Stimulated activated CD4-positive, alpha-beta T cell treated with anti-CD3 and anti-CD28 coated beads, Interleukin-1b, Interleukin-23, amount 100 ng/mL, for 24 hours (primary cell): ENCODE measurements around the gene ULBP2.
A peak's percentile ranks its signal among the peaks of the same experiment; 100 is the strongest.
"Not testable (repeated sequence)": the region's sequence is repeated elsewhere in the genome, so short reads cannot be mapped to it uniquely, and the experiment has no call there.

Experiments
- DNase-seq, 4 experiments: peaks; one replicate each; pipeline ENCODE4 v3.0.0-alpha.2; 2020; ENCODE audit warnings: low read depth in 4 of 4, low spot score in 1 of 4

ULBP2 gene

GRCh38 chr6:149948616-149949015, 6.8 kb downstream of the ULBP2 start:
- DNase-seq: no peak

- DNase-seq: no peak
These were observed 8.6 kb downstream of the ULBP2 start for GRCh38 chr6:149950423-149950822.

- no peak for DNase-seq
These were observed 9.3 kb downstream of the ULBP2 start for GRCh38 chr6:149951096-149951495.

GRCh38 chr6:149951626-149952025, 9.8 kb downstream of the ULBP2 start:
- DNase-seq: no peak

GRCh38 chr6:149953390-149953789, 11.6 kb downstream of the ULBP2 start:
- not testable (repeated sequence) for DNase-seq

- not testable (repeated sequence) for DNase-seq
These were observed 12.1 kb downstream of the ULBP2 start for GRCh38 chr6:149953934-149954327.

GRCh38 chr6:149954328-149954983, 12.6 kb downstream of the ULBP2 start:
- DNase-seq: not testable (repeated sequence)

GRCh38 chr6:149954984-149955653, 13.3 kb downstream of the ULBP2 start:
- not testable (repeated sequence) for DNase-seq

- DNase-seq: not testable (repeated sequence)
These were observed 14.0 kb downstream of the ULBP2 start for GRCh38 chr6:149955654-149956317.

GRCh38 chr6:149958124-149958523, 16.3 kb downstream of the ULBP2 start:
- not testable (repeated sequence) for DNase-seq

GRCh38 chr6:149959806-149960205, 18.0 kb downstream of the ULBP2 start:
- DNase-seq: not testable (repeated sequence)

- DNase-seq: no peak
These were observed 18.7 kb downstream of the ULBP2 start for GRCh38 chr6:149960488-149960887.

GRCh38 chr6:149961728-149962425, 20.1 kb downstream of the ULBP2 start:
- DNase-seq: no peak

GRCh38 chr6:149962461-149963211, 20.8 kb downstream of the ULBP2 start:
- no peak for DNase-seq

- DNase-seq: peak in 2 of 4 experiments; percentile 28 to 44
These were observed 21.3 kb downstream of the ULBP2 start for GRCh38 chr6:149963212-149963461.

- peak; percentile 56 to 84 (median 68) for DNase-seq
These were observed 21.9 kb downstream of the ULBP2 start, which contains the start of gene ULBP1 for GRCh38 chr6:149963462-149964307. TSS of gene ULBP1 (plus strand) at chr6:149963943. CDS start at chr6:149964050, 107 bp downstream.

GRCh38 chr6:149964308-149965193, 22.7 kb downstream of the ULBP2 start:
- no peak for DNase-seq

GRCh38 chr6:149965194-149966020, 23.6 kb downstream of the ULBP2 start:
- no peak for DNase-seq
